Ovary (tissue), 9 donors: ENCODE data around the gene CNOT1. TPM values are rescaled to one million over a fixed set of nuclear protein-coding genes. Genes with fewer than 3 reads are reported as not detected.

Experiments used
- DNase-seq, 5 donors: peaks; one replicate each; pipeline ENCODE4 v3.0.0-alpha.2; 2019 to 2020
- H3K27ac ChIP-seq, 2 donors: fragments of 200-600 bp; one replicate each; pipeline versions ENCODE4 v1.5.1 to v1.8.0; 2019 to 2022
- H3K27me3 ChIP-seq: fragments of 200-600 bp; one replicate; pipeline ENCODE4 v1.8.0; 2022
- H3K36me3 ChIP-seq: fragments of 200-600 bp; sonication (generic); one replicate; pipeline ENCODE4 v1.5.1; 2019
- H3K4me1 ChIP-seq: one replicate; pipeline ENCODE4 v1.8.1; 2013; ENCODE audit warnings: mild to moderate bottlenecking, moderate library complexity; ENCODE audit not compliant: insufficient read depth
- H3K4me3 ChIP-seq: fragments of 200-600 bp; sonication (generic); one replicate; pipeline ENCODE4 v1.5.1; 2017
- H3K9me3 ChIP-seq, 2 donors: fragments of 200-600 bp in 1 of 2; sonication (generic) in 1 of 2; one replicate each; pipeline versions ENCODE4 v1.5.1 to v1.8.1; 2013 to 2019; ENCODE audit warnings: mild to moderate bottlenecking in 1 of 2, moderate library complexity in 1 of 2
- CTCF ChIP-seq, 3 donors: fragments of 450-650 bp in 2 of 3; fragments of 200-600 bp in 1 of 3; IDR thresholded peaks; one replicate each; pipeline versions ENCODE4 v1.5.1 to v1.8.0; 2016 to 2022; ENCODE audit warnings: antibody characterized with exemption in 3 of 3, mild to moderate bottlenecking in 1 of 3
- EP300 ChIP-seq: sonication (generic); formaldehyde crosslinking; IDR thresholded peaks from one replicate; pipeline ENCODE4 v1.6.1; 2017; ENCODE audit warnings: antibody characterized with exemption
- POLR2A ChIP-seq: fragments of 450-650 bp; IDR thresholded peaks from one replicate; pipeline ENCODE4 v1.6.1; 2017; ENCODE audit warnings: antibody characterized with exemption, mild to moderate bottlenecking, moderate library complexity
- WGBS, 3 donors: extraction: QIAGEN DNeasy Blood & Tissue Kit in 1 of 3; methylation state at CpG; one replicate each; pipeline versions ENCODE4 v1.1.5 to v1.1.7; 2013 to 2017; 5-methylcytosine and 5-hydroxymethylcytosine counted together
- intact Hi-C, 4 donors: fragments of 100-400 bp; cut with DNase I; formaldehyde crosslinking; loops; one replicate each; pipeline versions ENCODE4 v1.11.0 to v1.15.1; 2022 to 2023
- polyA plus RNA-seq, 2 donors: library from polyadenylated mRNA; stranded (reverse); fragments of 200-250 nt in 1 of 2; fragments of 350-450 nt in 1 of 2; fragmentation: Illumina TruSeq in 1 of 2; extraction: RNeasy Lipid Tissue Mini Kit (QIAGEN cat#74804) in 1 of 2; gene quantifications; one replicate each; pipeline ENCODE4 v1.2.3, GENCODE V29; 2013 to 2014
- total RNA-seq, 7 donors: library from RNA; depleted of rRNA in 2 of 7; stranded (reverse); fragments of >200 nt in 2 of 7; fragmentation: NEBNext Ultra II Directional in 3 of 7; extraction: Animal tissue kit (Norgen Biotek cat#: 25700) in 3 of 7; gene quantifications; one replicate each; pipeline versions ENCODE4 v1.1.0 to v1.2.4, GENCODE V29; 2016 to 2023
- donor health status: DM: no; HTN: no; CAD: no; lungs with moderate emphysema.
- donor health status: DM: no; HTN: no; CAD: no.
- donor health status: Bipolar disorder and iron deficiency.
- donor health status: DM: yes; HTN: yes; CAD: no.
- donor health status: DM: no; HTN: no; CAD: no.
- donor health status: DM: yes; HTN: yes; CAD: no.

The CNOT1 gene
- total and polyA plus RNA-seq, 9 donors, result 63.8 to 145 (median 111) TPM

DNA sequence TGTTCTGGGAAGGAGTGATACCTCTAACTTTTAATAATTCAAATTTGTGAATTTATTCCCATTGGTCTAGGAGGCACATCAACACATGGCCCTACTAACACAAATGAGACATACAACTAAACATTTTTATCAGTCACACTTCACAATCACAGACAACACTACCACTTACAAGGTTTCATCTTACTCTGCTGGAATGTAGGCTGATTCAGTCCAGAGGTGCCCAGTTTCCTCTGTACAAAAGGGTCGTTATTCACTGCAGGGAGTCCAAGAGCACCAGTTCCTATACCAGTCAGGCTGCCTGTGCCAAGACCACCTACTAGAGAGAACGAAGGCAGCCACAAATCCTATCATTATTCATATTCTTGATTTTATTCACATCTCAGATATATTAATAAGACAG, 72.9 kb downstream of the CNOT1 start:
- no peaks in the 10 kb centered on the region for H3K4me1 ChIP-seq
- WGBS, 3 donors, result 78 to 85% (median 83%) methylated on average over 2 of the region's 2 CpGs
- no peak for DNase-seq
- no peaks in the 10 kb centered on the region for H3K9me3 ChIP-seq
- no peak overlapping the region for H3K4me3 ChIP-seq
- intact Hi-C loops, result no loop called here
- no peak overlapping the region for H3K27ac ChIP-seq
- TF ChIP-seq CTCF (IDR thresholded peaks at IDR 0.05), result no peak
- TF ChIP-seq POLR2A, result no peak
- TF ChIP-seq EP300, result no peak
- H3K36me3 ChIP-seq, result no peaks in the 10 kb centered on the region
- no peaks in the 10 kb centered on the region for H3K27me3 ChIP-seq

DNA sequence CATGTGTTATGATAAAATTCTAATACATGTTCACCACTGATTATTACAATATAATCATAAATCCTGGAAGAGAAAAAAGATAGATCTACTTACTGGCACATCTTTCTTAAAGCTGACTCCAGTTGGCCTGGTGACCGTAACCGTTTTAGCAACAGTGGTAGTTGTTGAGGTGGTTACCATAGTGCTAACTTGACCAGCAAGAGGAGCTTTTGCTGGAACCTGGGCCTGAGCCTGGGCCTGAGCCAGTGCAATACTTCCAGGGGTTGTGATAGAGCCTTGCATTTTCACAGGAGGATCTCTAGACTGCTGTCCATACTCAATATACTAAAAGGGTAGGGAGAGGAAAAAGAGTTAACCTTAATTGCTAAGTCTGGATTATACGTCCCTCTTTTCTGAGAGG, 78.1 kb downstream of the CNOT1 start:
- Histone ChIP-seq H3K27me3 (no peaks in the 10 kb centered on the region), H3K4me1 (no peaks in the 10 kb centered on the region), H3K9me3 (no peaks in the 10 kb centered on the region), H3K36me3 (no peaks in the 10 kb centered on the region), H3K27ac (no peak overlapping the region), H3K4me3 (no peak overlapping the region)
- TF ChIP-seq POLR2A (no peak), EP300 (no peak), CTCF (IDR thresholded peaks at IDR 0.05) (no peak)
- no peak for DNase-seq
- intact Hi-C loops, result no loop called here
- 69 to 76% (median 72%) methylated on average over 3 of the region's 3 CpGs for WGBS, 3 donors

DNA sequence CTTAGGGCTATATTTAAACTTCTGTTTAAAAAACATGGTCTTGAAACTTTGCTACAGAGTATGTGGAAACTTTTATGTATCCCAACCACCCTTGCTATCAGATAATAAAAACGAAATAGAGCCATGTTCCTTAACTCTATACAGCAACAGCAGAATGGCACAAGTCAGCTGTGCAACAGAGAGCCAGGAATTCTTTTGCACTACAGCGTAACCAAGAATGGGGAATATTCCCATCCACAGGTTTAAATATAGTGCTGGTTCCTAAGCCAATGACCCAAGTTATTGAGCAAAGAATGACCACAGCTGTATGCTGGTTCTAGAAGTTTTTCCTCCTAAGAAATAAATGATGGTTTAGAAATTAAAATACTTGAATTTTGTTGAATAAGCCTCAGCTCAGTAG, 81.2 kb downstream of the CNOT1 start:
- no peaks in the 10 kb centered on the region for H3K9me3 ChIP-seq
- no peaks in the 10 kb centered on the region for H3K27me3 ChIP-seq
- no peaks in the 10 kb centered on the region for H3K36me3 ChIP-seq
- H3K4me3 ChIP-seq, result no peak overlapping the region
- WGBS, 3 donors, result 31 to 60% (median 32%) methylated on average over 2 of the region's 2 CpGs
- H3K4me1 ChIP-seq, result no peaks in the 10 kb centered on the region
- H3K27ac ChIP-seq, result no peak overlapping the region
- TF ChIP-seq EP300, result no peak
- no peak for DNase-seq
- intact Hi-C loops, result no loop called here

DNA sequence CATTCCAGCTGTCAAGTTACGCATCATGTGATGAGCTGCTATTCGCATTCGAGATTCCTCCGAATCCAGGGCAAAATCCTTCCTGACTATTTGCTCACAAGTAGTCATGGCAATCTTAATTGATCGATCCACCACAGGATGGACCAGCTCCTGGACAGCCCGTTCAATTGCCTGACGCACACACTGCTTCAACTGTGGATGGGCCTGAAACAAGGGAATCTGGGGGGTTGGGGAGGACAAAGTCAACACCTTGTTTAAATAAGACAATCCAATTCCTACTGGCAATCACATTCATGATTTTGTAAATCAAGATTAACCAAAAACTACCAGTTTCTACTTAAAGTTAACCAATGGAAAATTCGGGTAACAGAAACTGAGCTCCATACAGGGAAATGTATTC, 85.9 kb downstream of the CNOT1 start:
- intact Hi-C loops, result no loop called here
- Histone ChIP-seq H3K9me3 (no peaks in the 10 kb centered on the region), H3K36me3 (no peaks in the 10 kb centered on the region), H3K27ac (no peak overlapping the region), H3K27me3 (no peaks in the 10 kb centered on the region), H3K4me1 (no peaks in the 10 kb centered on the region), H3K4me3 (no peak overlapping the region)
- no peak for DNase-seq
- 92 to 96% (median 93%) methylated on average over 8 of the region's 8 CpGs for WGBS, 3 donors
- TF ChIP-seq CTCF (IDR thresholded peaks at IDR 0.05) (no peak), POLR2A (no peak), EP300 (no peak)

- Histone ChIP-seq H3K4me3 (no peak overlapping the region), H3K9me3 (no peaks in the 10 kb centered on the region), H3K27me3 (no peaks in the 10 kb centered on the region), H3K4me1 (no peaks in the 10 kb centered on the region), H3K27ac (no peak overlapping the region), H3K36me3 (no peaks in the 10 kb centered on the region)
- WGBS, 3 donors, result 43 to 52% (median 47%) methylated on average over 1 of the region's 1 CpG
- intact Hi-C loops, result no loop called here
- TF ChIP-seq POLR2A (no peak), EP300 (no peak), CTCF (IDR thresholded peaks at IDR 0.05) (no peak)
- DNase-seq, result no peak
These were observed 87.3 kb downstream of the CNOT1 start for GRCh38 chr16:58542291-58542690.
